DOHH2 (cell line): Measurements from ENCODE around the gene ANXA3.

Experiments used
- H3F3A ChIP-seq: fragments of 200-600 bp; sonication (generic), shearing (Covaris generic); 2 replicates; pipeline ENCODE4 v1.6.0; 2016; ENCODE audit warnings: antibody characterized with exemption, mild to moderate bottlenecking; ENCODE audit not compliant: control insufficient read depth, insufficient read depth
- H3K27ac ChIP-seq: fragments of 200-600 bp; sonication (generic); 2 replicates; pipeline ENCODE4 v1.5.1; 2014; ENCODE audit warnings: low read depth, mild to moderate bottlenecking, low read length, moderate library complexity
- H3K27me3 ChIP-seq: fragments of 200-600 bp; sonication (generic); 2 replicates; pipeline ENCODE4 v1.6.1; 2014; ENCODE audit warnings: mild to moderate bottlenecking, low read length, mixed read lengths; ENCODE audit not compliant: control insufficient read depth
- H3K36me3 ChIP-seq: fragments of 200-600 bp; sonication (generic); 2 replicates; pipeline ENCODE4 v1.6.1; 2014; ENCODE audit warnings: mild to moderate bottlenecking, low read length, moderate library complexity, mixed read lengths; ENCODE audit not compliant: control insufficient read depth
- H3K4me1 ChIP-seq: fragments of 200-600 bp; sonication (generic); 2 replicates; pipeline ENCODE4 v1.6.1; 2014; ENCODE audit warnings: mild to moderate bottlenecking, low read length, mixed read lengths; ENCODE audit not compliant: control insufficient read depth
- H3K4me2 ChIP-seq: fragments of 200-600 bp; sonication (generic); 2 replicates; pipeline ENCODE4 v1.6.0; 2014; ENCODE audit warnings: mild to moderate bottlenecking, low read length, moderate library complexity
- H3K4me3 ChIP-seq: fragments of 200-600 bp; sonication (generic); 2 replicates; pipeline ENCODE4 v1.5.1; 2014; ENCODE audit warnings: mild to moderate bottlenecking, low read length, mixed read lengths
- H3K79me2 ChIP-seq: fragments of 200-600 bp; sonication (generic); 2 replicates; pipeline ENCODE4 v1.6.1; 2014; ENCODE audit warnings: mild to moderate bottlenecking, low read length, mixed read lengths; ENCODE audit not compliant: control insufficient read depth
- H3K9me2 ChIP-seq: fragments of 200-600 bp; sonication (generic); replicated peaks from 2 replicates; pipeline ENCODE4 v1.6.1; 2014; ENCODE audit warnings: mild to moderate bottlenecking, low read length, mixed read lengths; ENCODE audit not compliant: control insufficient read depth
- H3K9me3 ChIP-seq: fragments of 200-600 bp; sonication (generic); 2 replicates; pipeline ENCODE4 v1.6.1; 2014; ENCODE audit warnings: antibody characterized with exemption, low read length, mixed read lengths; ENCODE audit not compliant: control insufficient read depth, insufficient read depth
- H4K20me1 ChIP-seq: fragments of 200-600 bp; sonication (generic); 2 replicates; pipeline ENCODE4 v1.6.0; 2014; ENCODE audit warnings: low read depth, mild to moderate bottlenecking, antibody characterized with exemption, low read length, moderate library complexity; ENCODE audit not compliant: control insufficient read depth, insufficient read depth
- EZH2phosphoT487 ChIP-seq: fragments of 200-600 bp; sonication (generic); IDR thresholded peaks from 2 replicates; pipeline ENCODE4 v1.6.1; 2017; ENCODE audit warnings: borderline replicate concordance, mild to moderate bottlenecking, antibody characterized with exemption, low read length, moderate library complexity, mixed read lengths
- TF ChIP-seq, protein P1 (sequence below): fragments of 200-600 bp; sonication (generic); IDR thresholded peaks from one replicate; pipeline ENCODE4 v1.5.1; 2014; ENCODE audit warnings: antibody characterized with exemption, mild to moderate bottlenecking, low read depth, low read length; ENCODE audit not compliant: poor library complexity, severe bottlenecking

ANXA3 gene

DNA sequence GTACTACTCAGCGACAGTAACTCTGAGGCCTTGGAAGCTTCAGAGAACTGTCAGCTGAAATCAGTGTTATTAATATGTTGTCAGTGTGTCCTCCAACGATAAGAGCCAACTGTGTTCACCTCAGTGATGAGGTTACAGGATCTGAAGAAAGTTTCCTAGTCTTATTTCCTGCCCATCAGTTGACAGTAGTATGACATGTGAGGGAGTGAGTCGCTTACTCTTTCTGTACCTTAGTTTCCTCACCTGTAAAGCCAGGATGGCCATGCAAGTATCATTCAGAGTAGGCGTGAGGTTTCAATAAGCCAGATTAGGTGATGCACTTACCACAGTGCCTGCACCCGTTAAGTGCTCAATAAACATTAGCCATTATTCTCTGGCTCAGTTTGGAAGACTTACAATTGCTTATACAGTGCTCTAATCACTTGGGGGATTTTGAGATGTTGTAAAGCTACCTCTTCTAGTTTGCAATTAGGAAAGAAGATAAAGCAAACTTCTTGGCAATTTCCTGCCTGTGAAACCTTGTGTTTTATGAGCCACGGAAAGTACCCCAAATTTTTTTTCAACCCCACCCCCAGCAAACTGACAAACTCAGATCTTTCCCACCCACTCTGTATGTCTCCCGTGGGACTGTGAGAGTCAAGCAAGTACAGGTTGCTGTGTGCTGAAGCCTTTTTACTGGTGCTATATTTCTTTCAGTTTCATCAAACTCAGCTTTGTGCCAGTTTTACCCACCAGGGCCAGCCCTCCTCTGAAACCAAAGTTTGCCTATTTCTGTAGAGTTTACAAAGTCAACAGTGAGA lies 62.2 kb downstream of the ANXA3 start:
- Histone ChIP-seq H3K36me3 (no peaks in the 10 kb centered on the region), H3K4me2 (no peak overlapping the region)
- TF ChIP-seq EZH2phosphoT487, result no peak
- TF ChIP-seq, protein P1, sequence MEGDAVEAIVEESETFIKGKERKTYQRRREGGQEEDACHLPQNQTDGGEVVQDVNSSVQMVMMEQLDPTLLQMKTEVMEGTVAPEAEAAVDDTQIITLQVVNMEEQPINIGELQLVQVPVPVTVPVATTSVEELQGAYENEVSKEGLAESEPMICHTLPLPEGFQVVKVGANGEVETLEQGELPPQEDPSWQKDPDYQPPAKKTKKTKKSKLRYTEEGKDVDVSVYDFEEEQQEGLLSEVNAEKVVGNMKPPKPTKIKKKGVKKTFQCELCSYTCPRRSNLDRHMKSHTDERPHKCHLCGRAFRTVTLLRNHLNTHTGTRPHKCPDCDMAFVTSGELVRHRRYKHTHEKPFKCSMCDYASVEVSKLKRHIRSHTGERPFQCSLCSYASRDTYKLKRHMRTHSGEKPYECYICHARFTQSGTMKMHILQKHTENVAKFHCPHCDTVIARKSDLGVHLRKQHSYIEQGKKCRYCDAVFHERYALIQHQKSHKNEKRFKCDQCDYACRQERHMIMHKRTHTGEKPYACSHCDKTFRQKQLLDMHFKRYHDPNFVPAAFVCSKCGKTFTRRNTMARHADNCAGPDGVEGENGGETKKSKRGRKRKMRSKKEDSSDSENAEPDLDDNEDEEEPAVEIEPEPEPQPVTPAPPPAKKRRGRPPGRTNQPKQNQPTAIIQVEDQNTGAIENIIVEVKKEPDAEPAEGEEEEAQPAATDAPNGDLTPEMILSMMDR, result no peak

DNA sequence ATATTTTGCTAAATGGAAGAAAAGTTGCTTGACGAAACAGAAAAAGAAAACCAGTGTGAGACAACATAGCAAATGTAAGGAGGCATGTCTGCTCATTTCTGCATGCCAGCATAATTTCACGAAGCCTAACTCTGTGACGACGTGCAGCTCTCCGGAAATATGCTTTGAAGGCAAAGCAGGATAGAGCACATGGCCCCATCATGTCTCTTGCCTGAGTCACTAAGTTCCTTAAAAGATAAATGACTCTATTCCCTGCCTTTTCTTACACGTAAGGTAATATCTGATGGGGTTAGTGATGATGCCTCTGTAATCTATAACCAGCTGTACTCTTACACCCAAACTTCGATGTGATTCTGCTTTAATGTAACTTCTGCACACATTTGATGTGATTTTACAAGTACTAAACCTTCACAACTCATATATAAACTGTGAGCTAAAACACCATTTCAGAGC lies 64.5 kb downstream of the ANXA3 start:
- H3K27me3 ChIP-seq, result no peaks in the 10 kb centered on the region
- no peak overlapping the region for H3K4me3 ChIP-seq
- H3K9me2 ChIP-seq, result no peaks in the 10 kb centered on the region
- no peaks in the 10 kb centered on the region for H3K36me3 ChIP-seq
- TF ChIP-seq, protein P1, result no peak
- no peak for TF ChIP-seq EZH2phosphoT487
- no peaks in the 10 kb centered on the region for H3K9me3 ChIP-seq
- H3F3A ChIP-seq, result 0 out of 2 replicates have a peak, but pooled peaks cover 2% of the 10 kb centered on the region
- no peaks in the 10 kb centered on the region for H3K79me2 ChIP-seq
- no peaks in the 10 kb centered on the region for H4K20me1 ChIP-seq
- no peak overlapping the region for H3K4me2 ChIP-seq
- no peak overlapping the region for H3K27ac ChIP-seq
- peaks cover 31% of the 10 kb centered on the region for H3K4me1 ChIP-seq

More for the DNA sequence above, 62.2 kb downstream of the ANXA3 start:
- no peaks in the 10 kb centered on the region for H4K20me1 ChIP-seq
- no peaks in the 10 kb centered on the region for H3K9me3 ChIP-seq
- no peaks in the 10 kb centered on the region for H3K27me3 ChIP-seq
- 0 out of 2 replicates have a peak, but pooled peaks cover 2% of the 10 kb centered on the region for H3F3A ChIP-seq
- H3K27ac ChIP-seq, result no peak overlapping the region
- peaks cover 46% of the 10 kb centered on the region for H3K4me1 ChIP-seq
- H3K79me2 ChIP-seq, result no peaks in the 10 kb centered on the region
- H3K4me3 ChIP-seq, result no peak overlapping the region
- H3K9me2 ChIP-seq, result no peaks in the 10 kb centered on the region

DNA sequence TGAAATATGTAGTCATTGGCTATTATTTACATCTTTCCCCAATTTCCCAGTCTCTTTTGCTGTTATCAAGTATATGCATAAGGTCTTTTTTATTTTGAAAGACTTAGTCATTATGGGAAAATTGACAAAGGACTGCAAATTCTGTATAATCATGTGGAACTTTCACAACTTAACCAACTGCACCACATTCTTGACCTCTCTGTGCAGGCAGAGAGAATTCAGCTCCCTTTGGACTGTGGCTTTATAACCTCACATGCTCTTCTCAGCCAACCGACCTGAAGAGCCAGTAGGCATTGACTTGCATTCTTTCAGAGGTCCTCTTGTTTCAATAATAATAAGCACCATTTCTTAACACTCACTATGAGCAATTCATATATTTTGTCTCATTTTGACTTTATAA lies 66.9 kb downstream of the ANXA3 start:
- no peaks in the 10 kb centered on the region for H4K20me1 ChIP-seq
- H3K27me3 ChIP-seq, result no peaks in the 10 kb centered on the region
- H3K4me2 ChIP-seq, result no peak overlapping the region
- H3K36me3 ChIP-seq, result no peaks in the 10 kb centered on the region
- H3F3A ChIP-seq, result no peaks in the 10 kb centered on the region
- no peaks in the 10 kb centered on the region for H3K9me3 ChIP-seq
- peaks cover 7% of the 10 kb centered on the region for H3K4me1 ChIP-seq
- no peaks in the 10 kb centered on the region for H3K79me2 ChIP-seq
- TF ChIP-seq, protein P1, result no peak
- TF ChIP-seq EZH2phosphoT487, result no peak
- no peaks in the 10 kb centered on the region for H3K9me2 ChIP-seq
- no peak overlapping the region for H3K4me3 ChIP-seq
- H3K27ac ChIP-seq, result no peak overlapping the region
